GM18951 (cell line): ENCODE measurements around the gene FCGR1A.
"Not testable (repeated sequence)": the region's sequence is repeated elsewhere in the genome, so short reads cannot be mapped to it uniquely, and the experiment has no call there.

Experiments used
- in situ Hi-C: fragments of 300-500 bp; cut with MboI; formaldehyde crosslinking; loops from one replicate; pipeline ENCODE4 v1.12.0; 2022; ENCODE audit warnings: low sequenced_read_pairs, mixed read lengths, inconsistent platforms; ENCODE audit not compliant: unreplicated experiment

The FCGR1A gene

DNA sequence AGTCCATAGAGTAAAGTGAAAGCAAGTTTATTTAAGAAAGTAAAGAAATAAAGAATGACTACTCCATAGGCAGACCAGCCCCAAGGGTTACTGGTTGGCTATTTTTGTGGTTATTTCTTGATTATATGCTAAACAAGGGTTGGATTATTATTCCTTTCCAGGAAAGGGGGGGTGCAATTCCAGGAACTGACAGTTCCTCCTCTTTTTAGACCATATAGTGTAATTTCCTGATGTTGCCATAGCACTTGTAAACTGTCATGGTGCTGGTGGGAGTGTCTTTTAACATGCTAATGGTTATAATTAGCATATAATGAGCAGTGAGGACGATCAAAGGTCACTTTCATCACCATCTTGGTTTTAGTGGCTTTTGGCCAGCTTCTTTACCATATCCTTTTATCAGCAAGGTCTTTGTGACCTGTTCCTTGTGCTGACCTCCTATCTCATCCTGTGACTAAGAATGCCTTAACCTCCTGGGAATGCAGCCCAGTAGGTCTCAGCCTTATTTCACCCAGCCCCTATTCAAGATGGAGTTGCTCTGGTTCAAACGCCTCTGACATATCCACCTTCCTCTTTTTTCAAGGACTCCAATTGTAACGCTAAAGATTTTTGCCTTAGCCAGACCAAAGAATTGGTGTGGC, 6.9 kb upstream of the FCGR1A start:
- in situ Hi-C loops = not testable (repeated sequence)

DNA sequence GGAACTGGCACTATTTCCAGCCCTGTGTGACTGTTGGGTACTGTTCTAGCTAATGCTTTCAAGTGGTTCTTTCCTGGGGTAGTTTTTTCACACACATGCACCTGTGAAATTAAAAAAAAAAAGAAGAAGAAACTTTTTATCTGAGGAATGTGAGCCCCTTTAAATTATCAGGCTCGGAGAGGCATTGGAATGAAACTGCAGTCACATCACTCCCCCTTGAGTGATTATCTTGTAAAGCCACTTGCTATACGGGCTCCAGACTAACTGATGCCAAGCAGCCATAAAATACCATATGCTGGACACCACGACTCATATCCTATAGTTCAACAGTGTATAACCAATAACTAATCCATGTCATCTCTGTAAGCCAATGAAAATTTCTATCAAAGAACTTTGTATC, 5.4 kb upstream of the FCGR1A start:
- in situ Hi-C loops = not testable (repeated sequence)

DNA sequence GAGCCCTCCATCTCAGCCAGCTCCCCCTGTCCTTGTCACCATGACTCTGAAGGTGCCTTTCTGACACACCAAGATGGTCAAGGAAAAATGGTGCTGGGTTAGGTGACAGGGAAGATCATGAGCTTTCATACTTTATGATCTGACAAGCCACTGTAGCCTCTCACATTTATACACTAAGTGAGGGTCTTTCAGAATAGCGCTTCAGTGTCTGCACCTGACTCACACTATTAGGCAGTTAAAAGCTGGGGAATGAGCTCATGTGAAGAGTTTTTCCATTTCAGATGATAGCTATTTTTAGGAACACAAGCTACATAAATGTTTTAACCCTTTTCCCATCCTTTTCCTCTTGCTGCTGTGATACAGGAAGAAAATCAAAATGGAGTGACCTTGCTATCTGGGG, 4.2 kb upstream of the FCGR1A start:
- in situ Hi-C loops = not testable (repeated sequence)

DNA sequence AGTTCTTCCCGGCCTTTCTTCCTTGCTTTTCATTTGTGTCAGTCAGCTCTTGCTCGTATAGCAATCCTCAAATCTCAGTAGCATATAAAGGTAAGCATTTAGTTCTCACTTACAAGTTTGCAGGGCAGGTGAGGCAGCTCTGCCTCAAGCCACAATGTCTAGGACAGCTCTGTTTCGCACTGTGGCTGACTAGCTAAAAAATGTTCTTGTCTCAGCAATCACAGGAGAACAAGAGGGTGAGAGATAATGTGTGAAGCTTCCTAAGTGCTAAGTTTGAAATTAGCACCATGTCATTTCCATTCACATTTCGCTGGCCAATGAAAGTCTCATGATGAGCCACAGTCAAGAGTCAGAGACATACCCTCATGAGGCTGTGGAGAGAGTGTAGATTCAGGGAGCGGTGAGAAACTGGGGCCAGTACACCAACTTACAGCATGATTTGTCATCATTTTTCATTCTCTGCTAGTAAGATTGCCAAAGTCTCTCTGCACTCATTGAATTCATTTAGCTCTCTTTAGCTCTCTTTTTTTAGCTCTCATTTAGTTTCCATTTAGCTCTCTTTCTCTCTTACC, 995 bp upstream of the FCGR1A start:
- in situ Hi-C loops = not testable (repeated sequence)

DNA sequence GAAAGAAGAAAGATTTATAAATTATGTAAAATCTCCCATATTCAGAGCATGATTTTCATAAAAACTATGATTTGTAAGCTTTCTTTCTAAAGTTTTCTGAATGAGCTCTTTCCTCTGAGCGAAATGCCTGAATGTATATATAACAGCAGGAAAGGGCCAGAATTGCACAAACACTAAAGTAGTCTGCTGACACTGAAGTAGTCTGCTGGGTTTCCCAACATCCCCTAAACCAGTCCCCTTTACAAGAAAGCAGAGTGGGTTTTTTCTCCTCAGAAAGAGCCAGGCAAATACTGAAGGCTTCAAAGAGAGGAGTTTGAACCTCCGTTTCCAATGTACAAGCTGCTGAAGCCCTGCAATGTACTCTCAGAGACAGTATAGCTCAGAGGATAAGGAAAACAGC, 795 bp downstream of the FCGR1A start:
- in situ Hi-C loops = not testable (repeated sequence)

DNA sequence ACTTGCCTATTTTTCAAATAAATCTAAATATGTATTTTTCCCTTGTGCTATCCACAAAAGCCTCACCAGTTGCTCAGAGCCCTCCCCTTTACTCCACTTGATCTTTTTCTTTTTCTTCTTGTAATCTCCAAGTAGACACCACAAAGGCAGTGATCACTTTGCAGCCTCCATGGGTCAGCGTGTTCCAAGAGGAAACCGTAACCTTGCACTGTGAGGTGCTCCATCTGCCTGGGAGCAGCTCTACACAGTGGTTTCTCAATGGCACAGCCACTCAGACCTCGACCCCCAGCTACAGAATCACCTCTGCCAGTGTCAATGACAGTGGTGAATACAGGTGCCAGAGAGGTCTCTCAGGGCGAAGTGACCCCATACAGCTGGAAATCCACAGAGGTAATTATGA, 1.4 kb downstream of the FCGR1A start:
- in situ Hi-C loops = not testable (repeated sequence)

DNA sequence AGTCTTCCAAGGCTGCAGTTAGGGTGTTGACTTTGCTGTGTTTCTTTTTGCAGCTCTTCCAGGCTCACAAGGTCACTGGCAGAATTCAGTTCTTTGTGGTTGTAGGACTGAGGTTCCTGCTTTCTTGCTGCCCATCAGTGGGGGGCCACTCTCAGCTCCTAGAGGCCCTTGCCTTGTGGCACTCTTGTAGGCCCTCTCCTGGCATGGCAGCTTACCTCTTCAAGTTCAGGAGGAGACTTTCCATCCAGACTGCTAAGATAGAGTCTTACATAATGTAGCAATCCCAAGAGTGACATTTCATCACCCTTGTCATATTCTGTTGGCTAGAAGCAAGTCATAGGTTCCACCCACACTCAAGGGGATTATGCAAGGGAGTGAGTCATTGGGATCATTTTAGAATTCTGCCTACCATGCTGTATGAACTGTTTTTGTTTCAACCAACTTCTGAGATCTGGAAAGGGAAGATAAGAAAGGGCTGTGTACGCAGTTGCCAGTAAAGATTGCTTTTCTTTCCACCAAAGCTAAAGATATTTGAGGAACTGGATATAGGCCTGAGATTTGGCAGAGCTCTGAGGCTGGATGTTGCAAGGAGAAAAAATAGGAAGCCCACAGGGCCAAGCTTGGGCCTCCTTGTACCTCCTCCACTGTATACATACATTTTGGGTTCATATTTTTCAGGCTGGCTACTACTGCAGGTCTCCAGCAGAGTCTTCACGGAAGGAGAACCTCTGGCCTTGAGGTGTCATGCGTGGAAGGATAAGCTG, 5.4 kb downstream of the FCGR1A start:
- in situ Hi-C loops = not testable (repeated sequence)

DNA sequence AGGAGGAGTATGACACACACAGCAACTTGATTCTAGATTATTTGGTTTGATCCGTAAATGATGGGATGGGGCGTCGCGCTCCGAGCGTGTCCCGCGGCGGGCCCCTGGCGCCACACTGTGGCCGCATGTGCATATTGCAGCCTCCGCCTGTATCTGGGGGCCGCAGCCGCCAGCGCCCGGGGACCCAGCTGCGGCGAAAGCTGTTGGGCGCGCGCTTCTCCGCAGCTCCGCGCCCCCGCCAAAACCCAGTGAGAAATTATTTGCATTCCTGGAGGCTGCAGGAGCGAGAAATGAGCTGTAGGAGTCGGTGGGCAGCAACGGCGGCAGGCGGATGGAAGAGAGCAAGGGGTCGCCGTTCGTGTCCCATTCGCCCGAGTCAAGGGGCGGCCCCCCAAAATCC, 10.0 kb downstream of the FCGR1A start:
- in situ Hi-C loops = not testable (repeated sequence)

DNA sequence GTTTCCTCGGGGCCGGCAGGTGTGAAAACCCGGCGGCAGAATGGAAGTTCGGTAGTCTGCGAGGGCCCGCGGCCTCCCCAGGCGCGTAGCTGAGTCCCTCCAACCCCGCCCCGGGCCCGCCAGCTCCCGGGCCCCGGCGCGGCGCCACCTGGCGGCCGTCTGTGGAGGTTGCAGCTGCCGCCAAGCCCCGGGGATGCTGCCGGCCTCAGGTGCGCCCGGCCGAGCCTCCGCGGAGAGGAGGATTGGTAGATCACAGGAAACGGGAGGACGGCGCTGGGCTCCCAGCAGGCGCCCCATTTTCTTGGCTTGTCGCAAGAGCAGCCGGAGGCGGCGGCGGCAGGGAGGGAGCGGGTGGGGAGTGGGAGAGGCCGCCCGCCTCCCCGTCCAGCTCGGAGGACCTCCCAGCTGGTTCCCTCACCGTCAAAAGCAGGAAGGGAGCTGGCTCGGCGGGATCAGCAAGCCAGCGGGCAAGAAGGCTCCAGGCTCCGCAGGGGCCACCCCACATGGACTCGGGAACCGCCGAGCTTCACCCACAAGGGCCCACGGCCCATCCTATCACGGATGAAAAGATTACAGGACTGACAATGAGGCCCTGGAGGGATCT, 10.5 kb downstream of the FCGR1A start:
- in situ Hi-C loops = not testable (repeated sequence)

DNA sequence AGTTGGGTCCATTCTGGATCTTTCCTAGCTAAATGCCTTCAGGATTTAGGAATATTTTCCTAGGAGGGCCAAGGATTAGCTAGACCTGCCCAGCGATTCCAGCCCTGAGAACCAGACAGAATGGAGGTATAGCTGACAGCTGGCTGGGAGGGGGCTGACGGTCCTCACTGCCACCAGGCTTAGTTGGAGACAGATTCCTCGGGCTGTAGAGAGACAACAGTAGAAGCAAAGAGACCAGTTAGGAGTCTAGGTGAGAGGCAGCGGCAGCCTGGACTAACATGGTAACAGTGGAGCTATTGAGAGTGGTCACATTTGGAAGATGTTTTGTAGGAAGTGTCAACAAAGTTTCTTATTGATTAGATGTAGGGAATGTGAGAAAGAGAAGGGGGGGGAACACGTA, 11.4 kb downstream of the FCGR1A start:
- in situ Hi-C loops = not testable (repeated sequence)

DNA sequence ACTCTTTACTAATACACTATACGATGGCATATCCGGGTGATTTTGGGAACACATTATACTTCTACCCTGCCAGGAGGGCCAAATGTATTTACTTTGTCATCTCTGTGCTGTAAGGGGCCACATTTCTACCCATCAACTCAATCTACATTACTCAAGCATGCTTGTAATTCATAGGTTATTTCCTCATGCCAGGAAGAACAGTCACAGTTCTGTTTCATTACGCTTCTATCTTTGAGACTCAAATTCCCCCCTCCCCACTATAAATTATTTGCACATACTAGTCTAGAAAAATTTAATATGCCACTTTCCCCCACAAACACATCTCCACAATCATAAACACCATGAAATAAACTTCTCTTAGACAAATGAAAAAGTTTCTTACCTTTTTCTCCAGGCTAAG, 19.1 kb downstream of the FCGR1A start:
- in situ Hi-C loops = not testable (repeated sequence)

DNA sequence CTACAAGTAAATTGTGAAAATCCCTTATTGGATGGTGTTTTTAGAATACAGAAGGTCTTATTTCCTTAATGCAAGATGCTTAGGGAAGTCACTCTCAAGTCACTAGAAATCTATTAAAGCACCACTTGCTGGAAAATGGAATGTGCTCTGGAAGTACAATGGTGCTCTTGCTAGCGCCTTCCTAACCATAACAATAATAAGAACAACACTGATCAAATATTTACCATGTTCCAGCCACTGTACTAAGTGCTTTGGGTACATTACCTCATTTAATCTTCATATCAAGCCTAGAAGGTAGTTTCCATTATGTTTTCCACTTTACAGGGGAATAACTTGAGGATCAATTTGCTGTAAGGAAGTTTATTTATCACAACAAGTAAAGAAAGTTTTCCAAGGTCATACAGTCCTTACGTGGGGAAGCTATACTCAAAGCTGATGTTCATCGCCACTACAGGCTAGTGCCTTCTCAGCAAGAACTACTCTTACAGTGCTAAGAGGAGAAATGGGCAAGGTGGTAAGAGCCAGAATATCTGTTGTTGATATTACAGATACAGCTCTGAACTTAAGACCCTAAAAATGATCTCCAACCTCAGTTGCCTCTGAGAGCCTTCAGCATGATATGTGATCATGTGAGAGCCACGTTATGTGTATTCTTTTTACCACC, 22.1 kb downstream of the FCGR1A start:
- in situ Hi-C loops = not testable (repeated sequence)

DNA sequence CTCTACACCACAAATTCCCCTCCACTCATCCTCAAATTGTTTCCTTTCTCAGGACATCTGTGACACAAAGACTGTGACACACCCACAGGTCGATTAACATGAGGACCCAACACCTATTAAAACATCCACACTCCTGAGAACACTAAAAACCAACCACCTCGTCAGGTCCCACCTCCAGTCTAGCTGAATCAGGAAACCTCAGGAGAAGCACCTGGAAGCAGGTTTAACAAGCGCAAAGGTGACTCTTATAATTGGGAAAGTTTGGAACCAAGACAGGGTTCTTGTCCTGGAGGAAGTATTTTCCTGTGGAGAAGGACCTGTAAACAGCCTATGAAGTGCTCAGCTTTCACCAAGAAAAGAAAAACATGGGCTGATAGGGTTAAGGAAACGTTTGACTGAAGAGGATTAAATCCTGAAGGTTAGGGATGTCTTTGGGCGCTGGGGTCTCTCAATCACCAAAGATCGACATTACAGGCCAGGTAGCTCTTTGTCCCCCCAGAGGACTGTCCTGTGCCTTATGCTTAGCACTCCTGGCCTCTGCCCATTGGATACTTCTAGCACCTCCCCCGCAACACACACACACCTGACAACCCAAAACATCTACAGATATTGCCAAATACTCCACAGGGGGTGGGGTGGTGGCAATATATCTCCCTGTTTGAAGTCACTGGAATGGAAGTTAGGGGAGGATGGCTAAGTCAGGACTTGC, 28.4 kb downstream of the FCGR1A start:
- in situ Hi-C loops = not testable (repeated sequence)

DNA sequence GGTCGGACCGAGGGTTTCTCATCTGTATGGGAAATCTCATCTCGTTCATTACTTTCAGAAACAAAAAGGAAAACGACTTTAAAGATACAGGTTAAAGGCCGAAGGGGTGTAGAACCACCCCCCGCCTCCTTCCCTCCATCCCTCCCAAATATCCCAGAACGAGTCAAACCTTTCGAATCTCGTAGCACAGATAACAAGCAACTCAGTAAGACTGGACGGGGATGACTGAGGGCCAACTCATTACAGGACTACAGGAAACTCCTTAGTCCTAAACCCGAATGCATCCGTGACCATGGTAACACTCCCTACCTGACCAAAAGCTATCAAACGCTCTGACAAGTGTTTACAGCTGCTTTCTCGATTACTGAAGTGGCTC, 29.0 kb downstream of the FCGR1A start:
- in situ Hi-C loops = not testable (repeated sequence)
